ENCODE results near the gene ZNF385D.

DNA sequence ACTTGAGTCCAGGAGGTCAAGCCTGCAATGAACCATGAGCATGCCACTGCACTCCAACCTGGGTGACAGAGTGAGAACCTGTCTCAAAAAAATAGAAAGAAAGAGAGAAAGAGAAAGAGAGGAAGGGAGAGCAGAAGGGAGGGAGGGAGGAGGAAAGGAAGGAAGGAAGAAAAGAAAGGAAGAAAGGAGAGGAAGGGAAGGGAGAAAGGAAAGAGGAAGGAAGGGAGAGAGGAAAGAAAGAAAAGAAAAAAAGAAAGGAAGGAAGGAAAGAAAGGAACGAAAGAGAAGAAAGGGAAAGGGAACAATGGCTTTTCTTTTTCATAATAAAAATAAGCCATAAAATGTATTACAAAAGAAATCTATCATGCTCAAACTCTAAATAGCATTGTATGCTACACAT lies 116.9 kb downstream of the ZNF385D start:
- TF ChIP-seq EZH2 (IDR thresholded peaks at IDR 0.05; ENCODE audit: low read length, unreplicated experiment) (no peak), CTCF (conservative IDR thresholded peaks at IDR 0.05; ENCODE audit: low read depth, low read length) (no peak), EZH2phosphoT487 (IDR thresholded peaks at IDR 0.05; ENCODE audit: borderline replicate concordance, low read length) (no peak)

Data from PC-3 (cell line).